ENCODE measurements around the gene NUDT15.

The NUDT15 gene

GRCh38 chr13:48074006-48074405 lies 36.5 kb downstream of the NUDT15 start:
- no peak overlapping the region for H3K27ac ChIP-seq (ENCODE audit: low read depth, low read length)
- H3K27me3 ChIP-seq (ENCODE audit: control insufficient read depth, low read length), result no peaks in the 10 kb centered on the region
- H3K4me1 ChIP-seq (ENCODE audit: control insufficient read depth, low read length), result peaks cover 8% of the 10 kb centered on the region
- TF ChIP-seq CTCF (IDR thresholded peaks at IDR 0.05; ENCODE audit: low read depth, low read length, poor library complexity, severe bottlenecking) (no peak), EZH2phosphoT487 (IDR thresholded peaks at IDR 0.05; ENCODE audit: borderline replicate concordance, low read length) (no peak)
- H3F3A ChIP-seq (ENCODE audit: control insufficient read depth, insufficient read depth), result no peaks in the 10 kb centered on the region
- H3K9me2 ChIP-seq (replicated peaks; ENCODE audit: control insufficient read depth, low read length), result no peaks in the 10 kb centered on the region
- no peaks in the 10 kb centered on the region for H3K79me2 ChIP-seq (ENCODE audit: control insufficient read depth, low read length)
- H3K36me3 ChIP-seq (ENCODE audit: control insufficient read depth, low read length), result peaks cover 97% of the 10 kb centered on the region
- peaks cover 39% of the 10 kb centered on the region for H3K9me3 ChIP-seq (ENCODE audit: control insufficient read depth, insufficient read depth, low read length)
- no peak overlapping the region for H3K4me2 ChIP-seq (ENCODE audit: low read length)
- no peak overlapping the region for H3K4me3 ChIP-seq (ENCODE audit: low read length)
- no peaks in the 10 kb centered on the region for H4K20me1 ChIP-seq (ENCODE audit: control insufficient read depth, insufficient read depth, low read depth, low read length)

- no peaks in the 10 kb centered on the region for H4K20me1 ChIP-seq (ENCODE audit: control insufficient read depth, insufficient read depth, low read depth, low read length)
- H3K36me3 ChIP-seq (ENCODE audit: control insufficient read depth, low read length), result peaks cover 90% of the 10 kb centered on the region
- TF ChIP-seq EZH2phosphoT487 (IDR thresholded peaks at IDR 0.05; ENCODE audit: borderline replicate concordance, low read length) (no peak), CTCF (IDR thresholded peaks at IDR 0.05; ENCODE audit: low read depth, low read length, poor library complexity, severe bottlenecking) (peak; percentile 70)
- no peaks in the 10 kb centered on the region for H3K9me2 ChIP-seq (replicated peaks; ENCODE audit: control insufficient read depth, low read length)
- H3F3A ChIP-seq (ENCODE audit: control insufficient read depth, insufficient read depth), result peaks cover 12% of the 10 kb centered on the region; the same call in 1 of the 2 replicates
- peaks cover 8% of the 10 kb centered on the region for H3K4me1 ChIP-seq (ENCODE audit: control insufficient read depth, low read length)
- H3K27ac ChIP-seq (ENCODE audit: low read depth, low read length), result no peak overlapping the region; the same call in 1 of the 2 replicates
- H3K79me2 ChIP-seq (ENCODE audit: control insufficient read depth, low read length), result no peaks in the 10 kb centered on the region
- H3K4me2 ChIP-seq (ENCODE audit: low read length), result peak overlapping the region; percentile 6; the same call in 1 of the 2 replicates
- H3K4me3 ChIP-seq (ENCODE audit: low read length), result no peak overlapping the region
- 0 out of 2 replicates have a peak, but pooled peaks cover 4% of the 10 kb centered on the region for H3K9me3 ChIP-seq (ENCODE audit: control insufficient read depth, insufficient read depth, low read length)
- no peaks in the 10 kb centered on the region for H3K27me3 ChIP-seq (ENCODE audit: control insufficient read depth, low read length)
These were observed 40.7 kb downstream of the NUDT15 start for GRCh38 chr13:48078251-48078656.

- Histone ChIP-seq H3K9me2 (replicated peaks; ENCODE audit: control insufficient read depth, low read length) (no peaks in the 10 kb centered on the region), H3K36me3 (ENCODE audit: control insufficient read depth, low read length) (peaks cover 77% of the 10 kb centered on the region), H3K27ac (ENCODE audit: low read depth, low read length) (no peak overlapping the region), H3K27me3 (ENCODE audit: control insufficient read depth, low read length) (no peaks in the 10 kb centered on the region), H3F3A (ENCODE audit: control insufficient read depth, insufficient read depth) (peaks cover 12% of the 10 kb centered on the region; the same call in 1 of the 2 replicates), H3K4me3 (ENCODE audit: low read length) (no peak overlapping the region), H3K4me1 (ENCODE audit: control insufficient read depth, low read length) (peaks cover 8% of the 10 kb centered on the region), H3K4me2 (ENCODE audit: low read length) (no peak overlapping the region), H3K79me2 (ENCODE audit: control insufficient read depth, low read length) (peaks cover 17% of the 10 kb centered on the region), H4K20me1 (ENCODE audit: control insufficient read depth, insufficient read depth, low read depth, low read length) (no peaks in the 10 kb centered on the region), H3K9me3 (ENCODE audit: control insufficient read depth, insufficient read depth, low read length) (no peaks in the 10 kb centered on the region)
- TF ChIP-seq EZH2phosphoT487 (IDR thresholded peaks at IDR 0.05; ENCODE audit: borderline replicate concordance, low read length) (no peak), CTCF (IDR thresholded peaks at IDR 0.05; ENCODE audit: low read depth, low read length, poor library complexity, severe bottlenecking) (no peak)
These were observed 44.2 kb downstream of the NUDT15 start for GRCh38 chr13:48081739-48082138.
